ENCODE data around the gene GTPBP3. TPM values are rescaled to one million over a fixed set of nuclear protein-coding genes. Genes with fewer than 3 reads are reported as not detected.

The GTPBP3 gene
- total RNA-seq, 1 experiment from 2014 or later = 53.2 TPM

- H3K4me3 ChIP-seq (ENCODE audit: low read depth, low read length, poor library complexity, severe bottlenecking) = no peak overlapping the region
- no peaks in the 10 kb centered on the region for H3K9me3 ChIP-seq (ENCODE audit: low read depth, low read length, poor library complexity, severe bottlenecking)
- intact Hi-C loops (cut with micrococcal nuclease; ENCODE audit: unreplicated experiment) = no loop called here
- ChIA-PET POLR2A (ENCODE audit: low non-redundant PET) (interaction anchor here (1.0 kb wide), 1 partner anchor 9 kb away, joined by 4 read pairs; no protein-coding TSS in a partner anchor), CTCF (no interaction called here)
- no peaks in the 10 kb centered on the region for H3K4me1 ChIP-seq (ENCODE audit: insufficient read depth, low read length, poor library complexity, severe bottlenecking)
- H3K36me3 ChIP-seq (ENCODE audit: insufficient read depth, low read length, poor library complexity, severe bottlenecking) = peaks cover 14% of the 10 kb centered on the region
- BruUV-seq (replicated peaks) = no TSS peak
- no peaks in the 10 kb centered on the region for H3K27me3 ChIP-seq (replicated peaks; ENCODE audit: insufficient read depth, low read depth, low read length, poor library complexity)
- no peak overlapping the region for H3K27ac ChIP-seq (ENCODE audit: low read depth, low read length, poor library complexity, severe bottlenecking)
- DNase-seq (ENCODE audit: low spot score) = no peak
- TF ChIP-seq EZH2 (IDR thresholded peaks at IDR 0.05; ENCODE audit: borderline replicate concordance, low read depth, low read length, poor library complexity, severe bottlenecking) = no peak
- TF ChIP-seq CTCF (conservative IDR thresholded peaks at IDR 0.05; ENCODE audit: low read depth, low read length) = no peak
Observed at GRCh38 chr19:17326595-17326966, 10.8 kb upstream of the GTPBP3 start.

- ChIA-PET CTCF (no interaction called here), POLR2A (ENCODE audit: low non-redundant PET) (interaction anchor here (1.0 kb wide), 1 partner anchor 9 kb away, joined by 4 read pairs; no protein-coding TSS in a partner anchor)
- Histone ChIP-seq H3K9me3 (ENCODE audit: low read depth, low read length, poor library complexity, severe bottlenecking) (no peaks in the 10 kb centered on the region), H3K27ac (ENCODE audit: low read depth, low read length, poor library complexity, severe bottlenecking) (no peak overlapping the region), H3K36me3 (ENCODE audit: insufficient read depth, low read length, poor library complexity, severe bottlenecking) (peaks cover 14% of the 10 kb centered on the region), H3K4me1 (ENCODE audit: insufficient read depth, low read length, poor library complexity, severe bottlenecking) (no peaks in the 10 kb centered on the region), H3K4me3 (ENCODE audit: low read depth, low read length, poor library complexity, severe bottlenecking) (no peak overlapping the region), H3K27me3 (replicated peaks; ENCODE audit: insufficient read depth, low read depth, low read length, poor library complexity) (no peaks in the 10 kb centered on the region)
- no peak for TF ChIP-seq EZH2 (IDR thresholded peaks at IDR 0.05; ENCODE audit: borderline replicate concordance, low read depth, low read length, poor library complexity, severe bottlenecking)
- TF ChIP-seq CTCF (conservative IDR thresholded peaks at IDR 0.05; ENCODE audit: low read depth, low read length) = no peak
- intact Hi-C loops (cut with micrococcal nuclease; ENCODE audit: unreplicated experiment) = no loop called here
- BruUV-seq (replicated peaks) = no TSS peak
- no peak for DNase-seq (ENCODE audit: low spot score)
Observed at GRCh38 chr19:17327068-17327653, 10.2 kb upstream of the GTPBP3 start.

DNA sequence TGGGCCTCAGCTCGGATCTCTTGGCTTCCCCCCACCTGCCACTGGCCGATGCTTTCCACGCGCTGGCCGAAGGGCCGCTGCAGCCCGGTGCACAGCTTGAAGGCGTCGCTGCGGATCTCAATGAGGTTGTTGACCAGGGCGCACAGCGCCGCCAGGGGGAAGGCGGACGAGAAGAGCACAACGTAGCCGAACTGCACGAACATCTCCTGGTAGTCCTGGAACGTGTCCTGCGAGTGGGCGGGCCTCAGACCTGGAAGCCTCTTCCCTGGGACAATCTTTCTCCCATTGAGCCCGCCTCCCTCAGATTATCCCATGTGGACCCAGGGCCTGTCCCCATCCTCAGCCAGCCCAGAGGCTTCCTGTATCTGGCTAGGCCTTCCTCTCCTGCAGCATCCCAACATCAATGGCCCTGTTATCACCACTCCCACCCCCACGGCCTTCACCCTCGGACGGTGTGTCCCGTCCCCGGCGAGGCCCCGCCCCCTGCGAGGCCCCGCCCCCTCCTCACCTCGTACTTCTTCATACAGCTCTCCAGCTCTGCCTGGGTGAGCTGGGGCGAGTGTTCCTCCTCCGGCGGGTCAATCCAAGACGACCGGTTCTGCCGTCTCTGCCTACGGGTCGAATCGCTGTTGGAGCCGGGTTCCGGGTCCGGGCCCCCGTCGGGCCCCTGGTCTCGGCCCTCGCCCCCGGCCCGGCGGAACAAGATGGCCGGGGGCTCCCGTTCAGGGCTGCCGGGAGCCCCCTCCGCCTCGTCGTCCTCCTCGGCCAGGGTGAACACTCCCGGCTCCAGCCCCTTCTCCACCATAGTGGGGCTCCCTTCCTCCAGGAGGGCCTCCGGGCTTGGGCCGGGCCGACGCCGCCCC lies 9.5 kb upstream of the GTPBP3 start:
- Histone ChIP-seq H3K27ac (ENCODE audit: low read depth, low read length, poor library complexity, severe bottlenecking) (no peak overlapping the region), H3K36me3 (ENCODE audit: insufficient read depth, low read length, poor library complexity, severe bottlenecking) (peaks cover 16% of the 10 kb centered on the region), H3K27me3 (replicated peaks; ENCODE audit: insufficient read depth, low read depth, low read length, poor library complexity) (no peaks in the 10 kb centered on the region), H3K4me3 (ENCODE audit: low read depth, low read length, poor library complexity, severe bottlenecking) (no peak overlapping the region), H3K9me3 (ENCODE audit: low read depth, low read length, poor library complexity, severe bottlenecking) (no peaks in the 10 kb centered on the region), H3K4me1 (ENCODE audit: insufficient read depth, low read length, poor library complexity, severe bottlenecking) (no peaks in the 10 kb centered on the region)
- DNase-seq (ENCODE audit: low spot score) = no peak
- BruUV-seq (replicated peaks) = no TSS peak
- ChIA-PET POLR2A (ENCODE audit: low non-redundant PET) (no interaction called here), CTCF (no interaction called here)
- intact Hi-C loops (cut with micrococcal nuclease; ENCODE audit: unreplicated experiment) = no loop called here
- TF ChIP-seq CTCF (conservative IDR thresholded peaks at IDR 0.05; ENCODE audit: low read depth, low read length) (no peak), EZH2 (IDR thresholded peaks at IDR 0.05; ENCODE audit: borderline replicate concordance, low read depth, low read length, poor library complexity, severe bottlenecking) (no peak)

Measured in A673 (cell line).